Erythroblast (primary cell): Measurements from ENCODE around the gene TUBB2A.

Experiments used
- DNase-seq, 2 experiments: peaks; one replicate each; lab custom pipeline; 2025; lab: John Stamatoyannopoulos, UW
- GATA1 ChIP-seq: IDR thresholded peaks from 2 replicates; pipeline ENCODE4 v1.6.1; 2011; ENCODE audit warnings: low read depth, mild to moderate bottlenecking, control low read depth, low read length, moderate library complexity
- POLR2A ChIP-seq: IDR thresholded peaks from 2 replicates; pipeline ENCODE4 v1.6.1; 2011; ENCODE audit warnings: mild to moderate bottlenecking, low read length

TUBB2A gene

DNA sequence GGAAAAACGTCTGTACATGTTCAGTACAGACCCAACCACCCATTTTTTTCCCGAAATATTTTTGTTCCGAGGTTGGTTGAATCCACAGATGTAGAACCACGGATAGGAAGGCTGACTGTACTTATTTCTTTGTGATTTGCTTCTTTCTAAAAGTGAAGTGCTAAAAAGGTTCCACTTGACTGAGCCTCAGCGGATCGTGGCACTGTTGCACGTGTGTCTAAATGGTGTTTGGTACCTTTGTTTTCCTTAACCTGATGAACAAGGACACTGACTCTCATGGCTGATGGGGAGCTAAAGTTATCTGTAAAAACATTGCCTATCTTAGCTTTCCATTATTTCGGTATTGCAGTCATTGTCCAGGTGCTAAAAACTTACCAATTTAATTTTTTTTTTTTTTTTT is 32.7 kb downstream of the TUBB2A start:
- DNase-seq = no peak
- TF ChIP-seq GATA1 (no peak), POLR2A (no peak)

DNA sequence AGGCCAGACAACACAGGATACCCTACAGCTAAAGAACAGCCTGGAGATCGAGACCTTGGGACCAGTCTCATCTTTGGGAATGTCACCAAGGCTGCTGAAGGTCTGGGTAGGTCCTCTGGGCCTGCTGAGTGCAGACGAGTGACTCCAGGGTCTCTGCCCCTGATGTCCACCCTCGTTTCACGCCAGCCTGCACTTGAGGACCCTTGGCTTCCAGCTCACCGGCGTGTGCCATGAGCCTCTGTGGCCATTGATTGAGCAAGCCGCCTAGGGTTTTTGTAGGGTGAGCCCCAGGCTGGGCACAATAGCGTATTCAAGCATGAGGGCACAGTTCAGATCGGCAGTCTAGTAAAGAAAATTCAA is 34.5 kb downstream of the TUBB2A start:
- TF ChIP-seq GATA1 (no peak), POLR2A (no peak)
- no peak for DNase-seq

DNA sequence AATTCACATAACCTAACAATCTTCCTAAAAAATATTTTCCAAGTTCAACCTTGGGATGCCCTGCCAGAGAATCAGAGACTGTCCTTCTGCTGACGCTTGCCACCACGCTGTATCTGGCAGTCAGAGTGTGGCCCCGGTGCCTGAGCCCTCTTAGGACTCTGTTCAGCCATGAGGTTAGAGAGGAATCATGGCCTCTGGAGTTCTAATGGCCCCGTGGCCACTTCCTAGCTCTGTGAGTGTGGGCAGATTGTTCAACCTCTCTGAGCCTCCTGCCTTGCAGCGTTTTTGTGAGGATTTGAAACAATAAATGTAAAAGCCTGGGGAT is 36.6 kb downstream of the TUBB2A start:
- no peak for DNase-seq
- TF ChIP-seq GATA1 (no peak), POLR2A (no peak)

DNA sequence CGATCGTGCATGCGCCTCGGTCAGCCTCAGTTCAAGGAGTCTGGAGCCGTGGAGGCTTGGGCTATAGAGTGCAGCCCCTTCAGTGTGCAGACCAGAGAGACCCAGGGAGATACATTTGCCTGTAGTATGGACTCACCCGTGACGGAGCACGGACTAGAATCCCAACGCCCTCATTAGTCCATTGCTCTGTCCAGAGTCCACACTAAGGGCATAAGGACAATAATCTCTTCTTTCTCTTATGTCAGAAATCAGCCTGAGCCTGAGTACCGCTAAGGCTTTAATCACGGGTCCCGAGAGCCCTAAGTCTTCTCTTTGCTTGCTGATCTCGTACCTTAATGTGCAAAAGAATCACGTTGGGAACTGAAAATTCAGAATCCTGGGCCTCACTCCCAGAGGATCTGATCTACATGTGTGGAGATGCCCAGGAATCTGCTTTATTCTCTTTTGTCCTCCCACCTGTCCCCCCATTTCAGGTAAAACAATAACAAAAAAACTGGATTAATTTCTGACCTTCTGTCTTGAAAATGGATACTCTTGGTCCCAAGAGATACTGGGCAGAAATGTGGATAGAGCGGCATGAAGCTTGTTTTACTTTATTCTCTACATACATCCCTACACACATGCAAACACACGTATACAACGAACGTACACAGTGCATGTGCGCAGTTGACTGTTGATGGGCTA is 38.2 kb downstream of the TUBB2A start:
- DNase-seq = peak; percentile 63 to 69
- TF ChIP-seq GATA1 = no peak
- no peak for TF ChIP-seq POLR2A

DNA sequence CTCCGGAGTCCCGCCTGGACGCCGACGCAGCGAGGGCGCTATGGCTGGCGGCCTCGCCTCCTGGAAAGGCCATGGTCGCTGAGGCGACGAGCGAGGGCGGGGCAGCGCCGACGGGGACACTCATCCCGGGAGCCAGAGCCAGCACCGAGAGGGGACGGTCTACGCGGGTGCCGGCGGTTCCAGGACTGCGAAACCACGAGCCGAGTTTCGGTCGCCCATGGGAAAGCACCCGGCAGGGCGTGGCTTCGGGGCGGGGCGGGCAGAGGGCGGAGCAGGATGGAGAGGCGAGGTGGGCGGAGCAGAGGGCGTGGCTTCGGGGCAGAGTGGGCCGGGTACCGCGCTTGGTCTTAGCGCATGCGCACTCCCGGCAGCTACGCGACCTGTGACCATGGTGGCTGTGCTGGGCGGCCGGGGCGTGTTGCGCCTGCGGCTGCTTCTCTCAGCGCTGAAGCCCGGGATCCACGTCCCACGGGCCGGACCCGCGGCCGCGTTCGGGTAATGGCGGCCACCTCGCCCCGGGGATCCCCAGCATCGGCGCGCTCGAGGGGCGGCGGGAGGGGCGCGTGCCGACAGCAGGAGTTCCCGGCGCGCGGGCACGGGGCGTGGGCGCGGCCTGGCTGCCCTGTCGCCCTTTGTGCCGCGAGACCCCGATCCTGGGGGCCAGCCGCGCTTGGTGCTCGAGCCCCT is 38.8 kb downstream of the TUBB2A start, which contains the start of gene BPHL:
TSS of gene BPHL (plus strand) at position 359 of the 687 bp plus-strand sequence. CDS start at position 389, 30 bp downstream.
- peak; percentile 95 to 99 for DNase-seq
- TF ChIP-seq POLR2A (peak; percentile 68), GATA1 (no peak)

DNA sequence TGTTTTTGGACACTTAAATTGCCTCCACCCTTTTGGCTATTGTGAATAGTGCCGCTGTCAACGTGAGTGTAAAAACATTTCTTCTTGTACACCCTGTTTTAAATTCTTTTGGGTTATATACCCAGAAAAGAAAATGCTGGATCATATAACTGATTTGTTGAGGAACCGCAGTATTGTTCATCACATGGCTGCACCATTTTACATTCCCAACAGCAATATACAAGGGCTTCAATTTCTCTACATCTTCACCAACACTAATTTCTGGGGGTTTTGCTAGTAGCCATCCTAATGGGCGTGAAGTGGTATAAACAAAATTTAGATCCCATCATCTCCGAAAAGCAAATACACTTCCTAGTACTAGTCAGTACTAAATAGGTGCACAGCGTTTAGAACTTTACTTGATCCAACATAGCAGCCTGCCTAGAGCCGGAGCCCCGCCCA is 39.4 kb downstream of the TUBB2A start:
- TF ChIP-seq GATA1 (no peak), POLR2A (no peak)
- DNase-seq = no peak

DNA sequence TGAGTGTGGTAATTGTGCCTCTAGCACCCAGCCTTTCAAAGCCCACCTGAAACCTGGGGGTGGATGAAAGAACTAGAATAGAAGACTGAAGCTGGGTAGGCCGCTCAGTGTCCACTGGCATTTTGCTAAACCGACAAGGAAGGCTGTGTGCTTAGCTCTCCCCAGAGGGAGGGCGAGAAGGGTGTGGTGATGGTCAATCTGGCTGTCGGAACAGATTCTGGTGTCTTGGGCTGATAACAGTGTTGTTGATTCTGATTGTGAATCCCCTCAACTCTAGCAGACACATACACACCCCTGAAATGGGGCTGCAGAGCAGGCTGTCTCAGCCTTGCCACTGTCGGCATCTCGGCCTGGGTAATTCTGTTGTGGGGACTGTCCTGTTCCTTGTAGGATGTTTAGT is 43.0 kb downstream of the TUBB2A start:
- DNase-seq = no peak
- no peak for TF ChIP-seq POLR2A
- TF ChIP-seq GATA1 = no peak

DNA sequence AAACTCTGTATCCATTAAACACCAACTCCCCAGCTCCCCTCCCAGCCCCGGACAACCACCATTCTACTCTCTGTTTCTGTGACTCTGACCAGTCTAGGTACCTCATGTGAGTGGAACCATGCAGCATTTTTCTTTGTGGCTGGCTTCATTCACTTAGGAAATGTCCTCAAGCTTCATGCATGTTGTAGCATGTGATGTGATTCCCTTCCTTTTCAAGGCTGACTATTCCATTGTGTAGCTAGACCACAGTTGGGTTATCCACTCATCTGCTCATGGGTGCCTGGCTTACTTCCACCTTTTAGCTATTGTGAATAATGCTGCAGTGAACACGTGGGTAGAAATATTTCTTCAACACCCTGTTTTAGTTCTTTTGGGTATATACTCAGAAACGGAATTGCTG is 47.6 kb downstream of the TUBB2A start:
- TF ChIP-seq GATA1 (no peak), POLR2A (no peak)
- no peak for DNase-seq

DNA sequence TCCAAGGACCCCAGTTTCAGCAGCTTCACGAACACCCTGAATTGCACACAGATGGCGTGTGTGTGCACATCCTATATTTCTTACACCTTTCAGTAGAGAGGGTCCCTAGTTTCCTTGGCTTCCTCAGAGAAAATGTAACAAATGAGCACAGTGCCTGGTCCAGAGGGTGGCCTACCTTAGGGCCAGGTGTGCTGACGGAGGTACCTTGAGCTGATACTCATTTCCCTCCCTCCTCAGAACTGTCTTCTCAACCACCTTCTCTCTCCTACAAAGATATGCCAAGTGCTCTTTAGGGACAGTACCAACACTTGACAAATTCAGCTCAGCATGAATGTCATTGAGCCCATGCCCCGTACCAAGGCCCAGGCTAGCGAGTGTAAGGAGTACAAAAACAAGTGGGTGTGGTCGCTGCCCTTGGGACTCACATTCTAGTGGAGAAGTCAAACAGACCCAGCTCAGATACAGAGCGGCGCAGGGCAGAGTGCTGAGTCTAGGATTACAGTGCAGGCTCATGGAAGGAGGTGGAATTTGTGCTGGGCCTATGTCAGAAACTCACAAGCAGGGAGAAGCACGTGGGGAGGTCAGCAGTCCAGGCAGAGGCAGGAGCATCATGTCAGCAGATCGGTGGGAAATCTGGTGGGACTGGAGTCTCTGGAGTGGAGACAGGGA is 48.5 kb downstream of the TUBB2A start:
- TF ChIP-seq POLR2A (no peak), GATA1 (no peak)
- DNase-seq = no peak
